ENCODE data around the gene CITED4.

CITED4 gene

GRCh38 chr1:40851643-40852042, 10.5 kb downstream of the CITED4 start:
- no peaks in the 10 kb centered on the region for H3K36me3 ChIP-seq
- H3K27me3 ChIP-seq (ENCODE audit: insufficient read depth, low read depth, severe bottlenecking) = no peaks in the 10 kb centered on the region
- TF ChIP-seq, protein P1, sequence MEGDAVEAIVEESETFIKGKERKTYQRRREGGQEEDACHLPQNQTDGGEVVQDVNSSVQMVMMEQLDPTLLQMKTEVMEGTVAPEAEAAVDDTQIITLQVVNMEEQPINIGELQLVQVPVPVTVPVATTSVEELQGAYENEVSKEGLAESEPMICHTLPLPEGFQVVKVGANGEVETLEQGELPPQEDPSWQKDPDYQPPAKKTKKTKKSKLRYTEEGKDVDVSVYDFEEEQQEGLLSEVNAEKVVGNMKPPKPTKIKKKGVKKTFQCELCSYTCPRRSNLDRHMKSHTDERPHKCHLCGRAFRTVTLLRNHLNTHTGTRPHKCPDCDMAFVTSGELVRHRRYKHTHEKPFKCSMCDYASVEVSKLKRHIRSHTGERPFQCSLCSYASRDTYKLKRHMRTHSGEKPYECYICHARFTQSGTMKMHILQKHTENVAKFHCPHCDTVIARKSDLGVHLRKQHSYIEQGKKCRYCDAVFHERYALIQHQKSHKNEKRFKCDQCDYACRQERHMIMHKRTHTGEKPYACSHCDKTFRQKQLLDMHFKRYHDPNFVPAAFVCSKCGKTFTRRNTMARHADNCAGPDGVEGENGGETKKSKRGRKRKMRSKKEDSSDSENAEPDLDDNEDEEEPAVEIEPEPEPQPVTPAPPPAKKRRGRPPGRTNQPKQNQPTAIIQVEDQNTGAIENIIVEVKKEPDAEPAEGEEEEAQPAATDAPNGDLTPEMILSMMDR (IDR thresholded peaks at IDR 0.05; ENCODE audit: low read depth, low read length) = no peak
- no peak overlapping the region for H3K27ac ChIP-seq
- DNase-seq = no peak
- H3K4me3 ChIP-seq (ENCODE audit: low read depth, low read length) = no peak overlapping the region
- H3K9me3 ChIP-seq (ENCODE audit: severe bottlenecking) = no peaks in the 10 kb centered on the region

GRCh38 chr1:40849801-40850592, 12.2 kb downstream of the CITED4 start:
- Histone ChIP-seq H3K9me3 (ENCODE audit: severe bottlenecking) (no peaks in the 10 kb centered on the region), H3K4me3 (ENCODE audit: low read depth, low read length) (no peak overlapping the region), H3K36me3 (no peaks in the 10 kb centered on the region), H3K27me3 (ENCODE audit: insufficient read depth, low read depth, severe bottlenecking) (no peaks in the 10 kb centered on the region), H3K27ac (no peak overlapping the region)
- TF ChIP-seq, protein P1 (IDR thresholded peaks at IDR 0.05; ENCODE audit: low read depth, low read length) = peak; percentile 88
- DNase-seq = peak; percentile 72

- Histone ChIP-seq H3K27me3 (ENCODE audit: insufficient read depth, low read depth, severe bottlenecking) (no peaks in the 10 kb centered on the region), H3K4me3 (ENCODE audit: low read depth, low read length) (no peak overlapping the region), H3K9me3 (ENCODE audit: severe bottlenecking) (no peaks in the 10 kb centered on the region), H3K27ac (no peak overlapping the region), H3K36me3 (no peaks in the 10 kb centered on the region)
- TF ChIP-seq, protein P1 (IDR thresholded peaks at IDR 0.05; ENCODE audit: low read depth, low read length) = peak; percentile 95
- peak; percentile 78 for DNase-seq
These were observed 13.5 kb downstream of the CITED4 start for GRCh38 chr1:40848530-40849189.

DNA sequence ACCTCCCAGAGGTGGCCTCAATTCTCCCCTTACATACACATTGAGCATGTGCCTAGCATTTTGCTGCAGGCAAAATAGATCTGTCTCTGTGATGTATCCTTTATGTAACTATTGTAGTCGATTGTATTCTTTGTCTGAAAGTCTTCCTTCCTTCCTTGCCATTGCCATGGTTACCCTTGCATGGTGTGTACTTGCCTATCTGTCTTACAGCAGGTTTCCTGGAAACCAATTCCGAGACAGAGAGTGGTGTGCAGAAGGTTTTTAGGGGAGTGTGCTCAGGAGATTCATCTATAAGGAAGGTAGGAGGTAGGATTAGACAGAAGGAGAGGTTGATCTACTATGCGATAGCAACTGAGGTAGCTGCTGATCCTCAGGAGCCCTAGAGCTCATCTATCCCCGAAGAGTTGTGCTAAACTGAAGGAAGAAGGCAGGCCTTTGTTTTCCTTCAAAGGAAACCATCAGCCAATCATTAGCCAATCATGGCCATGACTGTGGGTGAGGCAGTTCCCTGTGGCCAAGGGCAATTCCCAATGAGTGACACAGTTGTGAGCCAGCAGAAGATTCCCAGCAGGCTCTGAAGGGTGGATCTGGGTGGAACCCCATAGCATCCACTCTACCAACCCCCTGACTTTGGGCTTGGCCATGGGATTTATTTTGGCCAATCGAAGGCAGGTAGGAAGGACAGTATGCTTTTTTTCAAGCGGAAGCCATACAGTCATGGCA, 15.0 kb downstream of the CITED4 start:
- no peak for DNase-seq
- no peak overlapping the region for H3K4me3 ChIP-seq (ENCODE audit: low read depth, low read length)
- TF ChIP-seq, protein P1 (IDR thresholded peaks at IDR 0.05; ENCODE audit: low read depth, low read length) = no peak
- H3K27me3 ChIP-seq (ENCODE audit: insufficient read depth, low read depth, severe bottlenecking) = no peaks in the 10 kb centered on the region
- H3K36me3 ChIP-seq = no peaks in the 10 kb centered on the region
- H3K9me3 ChIP-seq (ENCODE audit: severe bottlenecking) = peaks cover 11% of the 10 kb centered on the region
- H3K27ac ChIP-seq = no peak overlapping the region

GRCh38 chr1:40845895-40846294, 16.3 kb downstream of the CITED4 start:
- no peaks in the 10 kb centered on the region for H3K27me3 ChIP-seq (ENCODE audit: insufficient read depth, low read depth, severe bottlenecking)
- no peak for DNase-seq
- H3K9me3 ChIP-seq (ENCODE audit: severe bottlenecking) = peaks cover 12% of the 10 kb centered on the region
- H3K27ac ChIP-seq = no peak overlapping the region
- H3K36me3 ChIP-seq = no peaks in the 10 kb centered on the region
- H3K4me3 ChIP-seq (ENCODE audit: low read depth, low read length) = no peak overlapping the region
- TF ChIP-seq, protein P1 (IDR thresholded peaks at IDR 0.05; ENCODE audit: low read depth, low read length) = no peak

Data from WERI-Rb-1 (cell line).